ENCODE data around the gene POU6F2.

POU6F2 gene

DNA sequence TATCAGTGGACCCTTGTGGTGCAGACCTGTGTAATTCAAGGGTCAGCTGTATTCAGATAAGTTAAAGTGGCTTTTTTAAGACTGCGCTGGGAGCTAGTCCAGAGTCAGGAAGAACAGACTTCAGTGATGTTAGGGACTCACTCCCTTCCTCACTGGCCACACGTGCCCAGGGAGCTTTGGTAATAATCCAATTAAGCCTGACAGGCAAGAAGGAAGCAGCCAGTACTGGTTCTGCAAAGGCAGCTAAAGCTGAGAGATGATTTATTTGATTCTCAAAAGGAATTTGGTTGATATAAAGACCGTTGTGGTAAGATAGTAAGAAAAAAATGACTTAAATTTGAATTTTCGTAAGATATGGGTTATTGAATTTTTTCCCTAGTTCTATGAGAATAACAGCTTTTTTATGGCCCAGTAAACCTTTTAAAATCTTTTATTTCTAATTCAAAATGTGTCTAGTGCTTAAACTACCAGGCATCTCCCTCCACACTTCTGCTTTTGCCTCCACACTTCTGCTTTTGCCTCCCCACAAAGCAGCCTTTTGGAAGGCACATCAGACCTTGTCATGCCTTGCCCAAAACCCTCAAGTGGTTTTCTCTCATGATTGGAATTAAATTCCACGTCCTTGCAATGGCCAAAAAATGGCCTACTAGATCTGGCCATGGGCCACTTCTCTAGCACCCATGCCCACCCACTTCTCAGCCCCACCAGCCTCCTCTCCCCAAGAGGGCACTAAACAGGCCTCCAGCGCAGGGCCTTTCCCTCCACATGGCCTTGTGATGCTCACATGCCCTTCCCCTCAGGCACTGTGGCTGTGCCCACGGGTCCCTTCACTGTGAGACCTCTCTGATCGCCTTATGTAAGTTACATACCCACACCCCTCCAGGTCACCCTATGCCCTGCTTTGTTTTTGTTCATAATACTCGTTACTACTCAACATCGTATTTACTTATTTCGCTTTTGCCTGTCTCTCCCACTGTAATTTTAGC lies 92.5 kb downstream of the POU6F2 start:
- DNase-seq (ENCODE audit: low read depth) = no peak

DNA sequence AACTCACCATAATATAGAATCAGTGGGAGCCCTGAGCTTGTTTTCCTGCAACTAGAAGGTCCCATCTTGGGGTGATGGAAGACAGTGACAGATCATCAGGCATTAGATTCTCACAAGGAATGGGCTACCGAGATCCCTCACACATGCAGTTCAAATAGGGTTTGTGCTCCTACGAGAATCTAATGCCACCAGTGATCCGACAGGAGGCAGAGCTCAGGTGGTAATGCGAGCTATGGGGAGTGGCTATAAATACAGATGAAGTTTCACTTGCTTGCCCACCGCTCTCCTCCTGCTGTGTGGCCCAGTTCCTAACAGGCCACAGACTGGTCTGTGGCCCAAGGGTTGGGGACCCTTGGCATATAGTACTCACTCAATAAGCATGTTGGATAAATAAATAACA lies 93.4 kb downstream of the POU6F2 start:
- DNase-seq (ENCODE audit: low read depth) = no peak

DNA sequence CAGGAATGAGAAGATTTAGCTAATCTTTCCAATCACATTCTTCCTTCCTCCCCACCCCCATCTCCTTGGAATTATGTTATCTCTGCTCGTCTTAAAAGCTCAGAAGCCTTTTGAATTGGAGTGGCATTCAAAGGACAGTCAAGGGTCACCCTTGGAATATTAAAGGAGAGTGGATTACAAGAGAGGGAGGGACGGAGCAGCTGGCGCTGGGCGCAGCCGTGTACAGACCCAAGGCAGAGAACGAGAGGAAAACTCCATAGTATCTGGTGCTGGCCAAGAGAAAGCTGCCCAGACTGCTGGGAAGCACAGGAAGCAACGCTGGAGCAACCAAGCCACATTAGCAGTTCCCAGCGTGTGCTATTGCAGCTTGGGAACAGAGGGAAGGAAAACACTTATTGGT lies 95.7 kb downstream of the POU6F2 start:
- DNase-seq (ENCODE audit: low read depth) = no peak

DNA sequence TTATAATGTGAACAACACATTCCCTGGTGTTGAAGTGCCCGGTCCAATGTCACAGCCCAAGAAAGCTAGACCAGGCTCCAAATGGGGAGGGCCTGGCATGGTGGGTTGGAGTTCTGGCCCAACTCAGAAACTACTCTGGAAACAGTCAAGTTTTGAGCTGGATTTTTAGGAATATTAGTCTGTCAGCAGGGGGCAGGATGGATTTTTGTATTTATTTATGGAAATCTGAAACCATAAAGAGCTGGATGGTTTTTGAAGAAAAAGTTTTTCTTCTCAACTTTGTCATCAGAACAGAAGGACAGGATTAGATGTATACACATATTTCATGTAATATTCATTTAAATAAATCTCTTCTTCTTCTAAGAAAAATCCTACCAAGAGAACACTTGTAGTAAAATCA lies 97.5 kb downstream of the POU6F2 start:
- no peak for DNase-seq (ENCODE audit: low read depth)

DNA sequence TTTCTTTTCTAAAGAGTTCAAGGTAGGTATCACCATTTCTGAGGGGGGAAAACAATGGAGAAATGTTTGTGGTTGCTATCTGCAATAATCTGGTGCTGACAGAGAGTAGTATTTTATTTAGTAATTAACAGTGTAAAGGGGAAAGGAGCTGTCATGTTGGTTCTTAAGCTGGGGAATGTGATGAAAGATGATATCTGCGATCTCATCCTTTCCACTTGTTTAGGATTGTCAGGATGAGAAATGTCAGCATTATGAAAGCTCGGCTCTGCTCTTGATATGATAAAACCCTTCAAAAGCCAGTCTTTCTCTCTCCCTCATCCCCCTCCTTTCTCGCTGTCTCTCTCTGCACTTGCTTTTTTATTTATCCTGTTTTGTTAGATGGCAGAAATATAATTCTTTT lies 106.1 kb downstream of the POU6F2 start:
- no peak for DNase-seq (ENCODE audit: low read depth)

DNA sequence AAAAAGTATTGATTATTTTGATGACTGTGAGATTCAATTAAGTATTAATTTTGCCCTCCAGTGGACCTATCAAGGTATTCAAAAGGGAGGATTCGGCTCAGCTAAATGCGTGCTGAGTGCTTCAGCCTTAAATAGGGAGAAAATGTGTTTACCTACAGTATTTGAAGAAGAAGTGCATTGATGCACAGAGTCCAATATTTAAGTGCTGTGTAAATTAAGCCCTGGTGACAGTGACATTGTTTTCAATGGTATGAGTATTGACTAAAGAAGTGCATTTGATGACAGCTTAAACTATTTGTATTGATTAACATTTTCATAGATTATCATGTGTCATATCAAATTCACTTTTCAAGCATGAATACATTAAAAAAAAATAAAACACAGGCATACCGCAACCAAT lies 106.6 kb downstream of the POU6F2 start:
- no peak for DNase-seq (ENCODE audit: low read depth)

DNA sequence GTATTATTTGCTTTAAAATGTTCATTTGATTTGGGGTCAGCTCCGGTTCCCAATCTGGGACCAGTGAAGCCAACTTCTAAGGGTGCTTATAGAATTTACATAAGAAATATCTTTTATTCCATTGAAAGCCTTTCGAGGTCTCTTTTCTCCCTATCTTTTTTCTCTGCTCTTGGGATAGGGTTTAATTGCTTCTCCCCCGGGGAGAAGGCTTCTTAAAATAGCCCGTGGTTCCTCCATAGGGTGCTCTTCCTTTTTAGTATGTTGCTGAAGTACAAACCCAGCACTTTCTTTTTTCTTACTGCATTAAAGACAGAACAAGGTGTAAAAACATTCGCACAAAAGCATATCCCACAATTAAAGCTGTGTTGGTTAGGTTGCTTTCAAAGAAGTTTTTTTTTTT lies 107.5 kb downstream of the POU6F2 start:
- no peak for DNase-seq (ENCODE audit: low read depth)

DNA sequence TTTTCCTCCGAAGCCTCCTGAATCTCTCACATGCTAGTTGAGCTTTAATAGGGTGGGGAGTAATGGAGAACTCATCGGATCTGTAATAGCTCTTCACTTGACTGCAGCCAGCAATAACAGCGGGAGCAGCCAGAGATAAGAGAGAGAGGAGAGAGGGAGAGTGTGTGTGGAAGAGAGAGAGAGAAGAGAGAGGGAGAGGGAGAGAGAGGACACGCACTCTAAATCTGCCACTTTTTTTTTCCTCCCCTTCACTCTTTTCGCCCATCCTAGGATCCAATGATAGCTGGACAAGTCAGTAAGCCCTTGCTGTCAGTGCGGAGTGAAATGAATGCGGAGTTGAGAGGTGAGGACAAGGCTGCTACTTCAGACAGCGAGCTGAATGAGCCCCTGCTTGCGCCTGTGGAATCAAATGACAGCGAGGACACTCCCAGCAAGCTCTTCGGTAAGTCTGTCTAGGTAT lies 107.9 kb downstream of the POU6F2 start:
- DNase-seq (ENCODE audit: low read depth) = no peak

DNA sequence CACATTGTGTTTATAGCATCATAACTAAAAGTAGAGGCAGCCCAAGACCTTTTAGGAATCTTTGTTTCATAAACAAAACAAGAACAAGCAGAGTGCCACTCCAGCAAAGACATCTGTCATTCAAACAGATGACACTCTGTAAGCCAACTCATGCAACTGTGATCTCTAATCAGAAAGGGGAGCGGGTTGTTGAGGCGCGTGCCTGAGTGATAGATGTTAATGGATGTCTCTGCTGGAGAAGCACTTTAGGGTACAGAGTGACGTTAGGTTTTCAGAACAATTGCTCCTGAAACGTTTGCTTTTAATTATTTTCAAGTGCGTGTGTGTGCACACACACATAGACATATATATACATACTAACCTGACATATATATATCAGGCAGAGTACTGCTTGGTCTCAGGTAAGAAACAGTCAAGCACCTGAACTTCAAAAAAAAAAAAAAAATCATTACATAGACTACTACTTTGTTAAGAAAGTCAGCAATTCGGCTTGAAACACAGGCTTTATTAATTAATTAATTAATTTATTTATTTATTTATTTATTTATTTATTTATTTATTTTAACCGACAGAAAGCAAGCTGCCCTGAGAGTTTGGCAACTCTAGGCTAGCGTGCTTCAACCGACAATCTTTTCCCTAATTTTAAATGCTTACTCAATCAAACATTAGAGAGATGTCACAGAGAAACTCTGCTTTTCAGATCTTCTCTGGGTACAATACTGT lies 109.1 kb downstream of the POU6F2 start:
- DNase-seq (ENCODE audit: low read depth) = no peak

DNA sequence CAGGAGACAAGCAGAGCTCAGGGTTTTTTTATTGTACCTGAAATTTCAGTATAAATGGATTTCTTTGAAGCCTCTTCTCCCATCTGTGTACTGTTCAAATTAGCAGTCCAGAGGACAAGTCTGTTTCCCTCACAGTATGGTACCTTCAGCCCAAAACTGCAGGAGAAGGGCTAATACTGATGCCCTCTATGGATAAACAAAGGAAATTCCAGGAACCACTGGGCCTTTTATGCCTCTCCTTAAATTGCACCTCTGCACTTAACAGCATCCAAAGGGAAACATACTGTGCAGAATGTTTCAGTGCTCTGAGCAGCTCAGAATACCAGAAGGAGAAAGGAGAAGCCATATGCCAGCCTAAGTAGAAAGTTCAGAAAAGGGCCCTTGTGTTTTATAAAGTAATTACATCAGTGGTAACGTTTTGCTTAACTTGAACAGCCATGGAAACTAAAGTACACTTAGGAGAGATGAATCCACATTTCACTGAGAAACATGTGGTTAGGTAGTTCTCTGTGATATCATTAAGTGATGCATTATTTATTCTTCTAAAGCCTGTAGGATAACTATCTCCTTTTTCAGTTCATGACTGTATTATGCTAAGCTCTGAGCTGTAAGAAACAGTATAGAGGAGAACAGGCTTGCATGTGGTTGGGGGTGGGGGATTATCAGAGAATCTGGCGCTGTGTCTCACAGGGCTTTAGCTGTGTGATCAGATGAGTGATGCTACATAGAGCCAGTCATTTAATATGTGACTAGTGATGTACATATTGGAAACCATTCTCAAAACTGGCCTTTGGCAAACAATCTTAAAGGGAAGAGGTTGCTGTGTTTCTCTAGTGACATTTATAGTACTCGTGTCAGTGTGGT lies 111.3 kb downstream of the POU6F2 start:
- DNase-seq (ENCODE audit: low read depth) = no peak

DNA sequence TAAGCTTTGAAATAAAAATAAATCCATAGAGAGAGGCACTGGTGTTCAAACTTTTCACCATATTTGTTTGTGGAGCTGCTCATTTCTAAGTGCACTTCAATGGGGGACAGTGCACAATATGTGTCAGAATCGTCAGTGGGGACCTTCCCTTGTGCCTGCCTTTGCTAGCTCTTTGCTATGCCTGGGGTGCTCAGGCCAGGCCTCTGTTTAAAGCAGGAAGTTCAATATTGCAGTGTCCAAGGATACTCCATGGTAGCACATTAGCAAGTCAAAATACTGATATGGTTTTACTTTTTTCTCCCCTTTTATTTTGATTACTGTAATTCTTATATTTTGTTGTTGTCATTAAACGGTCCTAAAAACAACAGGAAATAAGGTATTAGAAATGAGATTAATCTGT lies 113.4 kb downstream of the POU6F2 start:
- DNase-seq (ENCODE audit: low read depth) = no peak

DNA sequence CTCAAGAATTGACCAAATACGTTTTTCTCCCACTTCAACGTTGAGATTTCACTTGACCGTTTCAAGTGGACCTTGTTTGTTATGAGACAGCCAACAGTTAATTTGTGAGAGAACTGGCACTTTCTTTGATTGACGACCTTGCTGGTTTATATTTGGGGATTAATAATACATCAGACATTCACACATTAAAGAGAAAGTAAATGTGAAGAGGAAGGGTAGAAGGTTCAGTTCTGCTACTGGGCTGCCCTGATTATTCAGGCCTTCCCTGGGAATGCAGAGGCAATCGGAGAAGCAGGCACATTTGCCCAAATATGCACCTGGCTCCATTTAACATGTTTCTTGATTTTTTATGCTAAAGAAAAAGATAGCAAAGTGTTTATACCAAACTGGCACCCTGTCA lies 114.1 kb downstream of the POU6F2 start:
- no peak for DNase-seq (ENCODE audit: low read depth)

DNA sequence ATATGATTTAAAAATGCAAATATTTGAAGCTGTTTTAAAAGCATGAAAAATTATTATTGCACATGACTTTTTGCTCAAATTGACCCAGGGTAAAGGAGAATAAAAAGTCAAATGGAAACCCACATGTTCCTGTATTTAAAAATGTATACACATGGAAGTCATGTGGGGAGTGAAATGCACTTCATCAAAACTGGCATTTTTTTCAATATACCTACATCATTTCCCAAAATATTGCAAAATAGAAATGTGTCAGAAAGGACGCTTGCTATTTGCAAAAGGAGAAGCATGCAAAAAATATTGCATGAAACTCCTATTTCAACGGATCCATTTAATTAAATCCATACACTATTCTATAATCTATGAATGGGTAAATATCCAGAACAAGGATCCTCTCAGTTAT lies 117.0 kb downstream of the POU6F2 start:
- DNase-seq (ENCODE audit: low read depth) = no peak

DNA sequence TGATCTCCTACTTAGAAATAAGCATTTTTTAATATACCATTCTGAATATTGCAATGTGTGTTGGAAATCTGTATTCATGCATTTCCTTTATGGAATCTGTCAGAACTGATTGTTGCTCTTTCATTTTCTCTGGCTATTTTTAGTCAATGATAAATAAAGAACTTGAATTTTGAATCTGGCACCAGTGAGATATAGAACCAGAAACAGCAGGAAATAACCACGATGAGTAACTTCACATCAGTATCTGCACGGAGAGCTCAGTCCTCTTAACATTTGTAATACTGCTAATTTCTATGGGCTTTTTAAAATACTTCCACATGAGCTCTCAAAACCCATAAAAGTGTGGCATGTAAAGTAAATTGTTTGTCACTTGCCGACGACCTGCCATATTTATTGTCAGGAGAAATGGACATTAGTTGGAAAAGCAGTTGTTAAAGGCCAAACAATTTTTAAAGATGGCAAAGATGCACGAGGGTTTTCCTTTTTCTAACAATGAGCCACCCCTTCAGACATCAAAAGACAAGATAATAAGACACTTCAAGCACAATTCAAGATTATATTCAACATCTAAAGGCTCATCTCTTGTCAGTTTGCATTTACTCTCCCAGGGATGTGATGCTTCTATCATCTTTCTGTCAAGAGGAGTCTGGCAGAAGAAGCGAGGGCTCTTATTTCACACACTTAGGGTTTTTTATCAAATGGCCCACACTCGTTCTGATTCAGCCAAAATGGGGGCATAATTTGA lies 118.3 kb downstream of the POU6F2 start:
- DNase-seq (ENCODE audit: low read depth) = no peak

DNA sequence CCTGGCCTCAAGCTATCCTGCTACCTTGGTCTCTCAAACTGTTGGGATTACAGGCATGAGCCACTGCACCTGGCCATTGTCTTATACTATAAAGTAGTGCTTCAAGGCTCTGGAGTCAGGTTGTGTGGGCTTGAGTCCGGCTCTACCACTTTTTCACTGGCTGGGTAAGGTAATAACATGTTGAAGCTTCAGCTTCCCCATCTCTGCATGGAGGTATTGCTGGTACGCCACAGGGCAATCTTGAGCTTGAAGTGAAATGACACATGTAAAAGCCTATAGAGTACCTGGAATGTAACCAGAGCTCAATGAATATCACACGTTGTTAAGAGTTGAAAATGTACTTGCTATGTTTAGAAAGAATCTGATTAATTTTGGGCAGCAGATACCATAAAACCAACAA lies 120.8 kb downstream of the POU6F2 start:
- no peak for DNase-seq (ENCODE audit: low read depth)

DNA sequence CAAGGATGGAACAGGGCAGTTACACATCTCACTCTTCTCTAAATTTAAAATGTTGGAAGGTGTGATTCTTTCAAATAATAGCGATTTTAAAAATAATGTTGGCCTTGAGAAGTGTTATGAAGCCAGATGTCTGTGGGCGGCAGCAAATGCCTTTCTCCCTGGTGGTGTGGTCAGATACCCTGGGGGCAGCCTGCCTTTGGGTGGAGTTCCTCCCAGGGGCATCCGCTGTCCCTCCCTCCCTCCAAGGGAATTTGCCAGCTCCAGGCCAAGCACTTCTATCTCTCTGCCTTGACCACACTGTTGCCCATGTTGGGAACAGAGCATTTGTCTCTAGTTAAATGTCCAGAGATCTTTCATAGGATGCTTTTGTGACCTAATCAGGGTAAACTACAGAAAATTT lies 121.4 kb downstream of the POU6F2 start:
- DNase-seq (ENCODE audit: low read depth) = no peak

DNA sequence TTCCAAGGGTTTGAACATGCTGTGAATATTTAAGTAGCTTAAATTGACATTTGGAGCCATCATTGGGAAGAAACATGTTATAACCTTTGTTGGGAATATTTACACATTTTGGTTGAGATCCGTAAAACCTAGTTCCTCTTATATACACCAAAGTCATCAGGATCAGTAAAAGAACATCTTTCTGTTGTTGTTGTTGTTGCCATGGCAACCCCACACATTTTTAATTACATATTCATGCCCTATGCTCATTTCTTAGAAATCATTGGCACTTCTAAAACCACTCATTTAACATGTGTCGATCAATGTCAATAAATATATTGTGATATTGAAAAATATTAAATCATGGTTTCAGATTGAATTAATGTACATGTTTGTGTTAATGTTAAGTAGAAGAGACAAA lies 122.6 kb downstream of the POU6F2 start:
- DNase-seq (ENCODE audit: low read depth) = no peak

DNA sequence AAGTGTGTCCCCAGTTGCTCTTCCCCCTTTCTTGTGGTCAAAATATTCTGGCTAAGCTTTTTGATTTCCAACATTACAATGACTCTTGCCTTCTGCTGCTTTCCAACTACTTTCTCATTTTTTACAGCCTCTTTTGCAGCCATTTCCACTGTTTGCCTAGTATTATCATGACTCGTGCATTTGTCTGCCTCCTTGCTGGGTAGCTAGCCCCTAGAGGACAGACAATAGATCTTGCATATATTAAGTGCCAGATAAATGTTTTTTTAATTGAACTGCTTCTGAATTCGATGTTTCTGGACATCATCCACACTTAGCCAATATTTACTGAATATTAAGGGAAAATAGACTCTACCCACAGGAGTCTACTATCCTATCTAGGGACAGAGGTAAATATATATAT lies 124.5 kb downstream of the POU6F2 start:
- no peak for DNase-seq (ENCODE audit: low read depth)

DNA sequence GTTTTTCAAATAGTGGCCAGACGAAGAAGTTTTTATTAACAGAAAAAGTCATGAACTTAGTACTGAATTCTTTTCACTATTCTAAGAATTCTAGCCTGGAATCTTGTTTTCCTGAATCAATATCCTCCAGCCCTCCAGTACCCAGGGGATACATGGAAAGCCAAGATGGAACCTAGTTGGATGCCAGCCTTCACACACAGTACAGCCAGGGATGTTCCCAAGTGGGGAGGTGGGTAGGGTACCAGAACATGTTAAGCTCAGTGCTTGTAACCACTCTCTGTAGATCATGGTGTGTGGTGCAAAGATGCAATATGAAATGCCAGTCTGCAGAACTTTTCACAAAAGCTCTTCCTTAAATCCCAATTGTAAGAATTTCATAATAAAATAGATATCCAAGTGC lies 128.0 kb downstream of the POU6F2 start:
- DNase-seq (ENCODE audit: low read depth) = no peak

DNA sequence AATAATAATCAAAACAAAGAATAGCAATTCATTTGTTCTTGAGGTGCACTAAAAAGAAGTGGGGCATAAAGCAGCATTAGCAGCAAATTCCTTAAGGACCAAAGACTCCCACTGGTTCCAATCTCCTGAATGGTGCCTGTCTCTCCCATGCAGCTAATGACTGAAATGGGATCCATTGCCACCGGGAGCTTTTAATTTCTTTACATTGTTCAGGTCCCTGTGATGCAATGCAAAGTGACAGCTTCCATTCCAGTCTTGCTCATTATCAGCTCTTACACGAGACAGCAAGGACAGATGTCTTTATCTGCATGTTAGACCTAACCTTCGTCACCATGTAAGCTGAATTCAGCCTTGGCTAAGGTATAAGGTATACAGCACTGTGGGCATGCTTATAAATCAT lies 148.1 kb downstream of the POU6F2 start:
- no peak for DNase-seq (ENCODE audit: low read depth)

DNA sequence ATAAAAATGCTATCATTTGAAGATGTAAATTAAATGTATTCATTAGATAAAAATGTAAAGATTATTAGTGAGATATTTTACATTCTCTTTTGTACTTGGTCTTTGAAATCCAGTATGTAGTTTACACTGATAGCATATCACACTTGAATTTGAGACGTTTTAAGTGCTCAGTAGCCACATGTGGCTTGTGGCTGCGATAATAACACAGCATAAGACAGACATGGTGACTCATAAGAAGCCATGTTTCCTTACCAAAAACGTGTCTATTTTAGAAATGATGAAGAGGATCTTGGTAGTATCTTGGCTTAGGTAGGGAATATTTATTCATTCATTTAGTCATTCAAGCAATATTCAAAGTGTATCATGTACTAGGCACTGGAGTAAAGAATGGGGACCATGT lies 149.3 kb downstream of the POU6F2 start:
- DNase-seq (ENCODE audit: low read depth) = no peak

Measured in HS-5 (cell line).